ENCODE measurements around the gene DBR1.

Gene DBR1

DNA sequence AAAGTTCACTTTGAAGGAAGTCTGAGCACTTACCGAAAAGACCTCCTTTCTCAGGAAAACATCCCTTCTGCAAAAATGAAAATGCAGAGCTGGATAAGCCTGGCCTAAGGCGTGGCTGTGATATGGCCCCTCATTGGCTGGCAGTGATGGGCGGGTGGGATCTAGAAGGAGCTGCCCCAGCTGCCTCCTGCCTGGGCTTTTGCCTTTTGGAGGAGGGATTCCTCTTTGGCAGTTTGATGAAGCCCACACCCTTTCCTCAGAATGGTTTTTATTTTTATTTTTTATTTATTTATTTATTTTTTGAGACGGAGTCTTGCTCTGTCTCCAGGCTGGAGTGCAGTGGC is 55.3 kb downstream of the DBR1 start:
- DNase-seq, result peak; percentile 6

DNA sequence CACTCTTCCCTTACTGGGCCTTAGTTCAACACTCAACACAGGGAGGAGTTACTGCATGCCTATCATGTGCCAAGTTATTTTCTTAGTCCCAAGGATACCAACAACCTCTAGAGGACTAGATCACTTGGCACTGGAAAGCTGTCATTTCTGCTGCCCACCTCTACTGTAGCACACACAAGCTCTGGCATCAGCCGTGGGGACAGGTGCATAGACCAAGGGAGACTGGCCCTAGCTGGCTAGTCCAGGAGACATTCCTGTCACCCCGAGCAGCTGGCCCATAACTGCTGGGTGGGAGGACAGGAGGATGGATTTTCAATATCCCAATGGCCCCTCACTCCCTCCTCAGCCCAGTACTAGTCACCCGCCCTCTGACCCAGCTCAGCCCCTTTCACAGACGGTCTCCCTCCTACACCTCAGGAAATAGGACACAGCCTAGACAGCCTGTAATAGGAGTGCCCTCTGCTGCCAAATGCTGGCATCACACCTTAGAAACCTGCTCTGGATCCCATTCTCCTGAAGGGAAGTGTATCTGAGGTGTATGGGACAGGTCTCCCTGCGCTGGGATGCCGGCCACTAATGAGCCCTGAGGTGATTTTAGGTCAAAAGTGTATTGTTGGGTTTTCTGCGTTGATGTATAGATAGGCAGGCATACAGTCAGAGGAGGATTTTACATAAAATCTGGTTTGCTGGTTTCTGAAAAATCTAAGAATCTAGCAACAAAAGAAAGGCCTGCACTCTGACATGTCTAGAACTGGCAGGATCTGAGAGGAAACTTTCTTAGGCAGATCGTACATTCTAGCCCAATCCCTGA is 55.9 kb downstream of the DBR1 start:
- peak; percentile 65 for DNase-seq

DNA sequence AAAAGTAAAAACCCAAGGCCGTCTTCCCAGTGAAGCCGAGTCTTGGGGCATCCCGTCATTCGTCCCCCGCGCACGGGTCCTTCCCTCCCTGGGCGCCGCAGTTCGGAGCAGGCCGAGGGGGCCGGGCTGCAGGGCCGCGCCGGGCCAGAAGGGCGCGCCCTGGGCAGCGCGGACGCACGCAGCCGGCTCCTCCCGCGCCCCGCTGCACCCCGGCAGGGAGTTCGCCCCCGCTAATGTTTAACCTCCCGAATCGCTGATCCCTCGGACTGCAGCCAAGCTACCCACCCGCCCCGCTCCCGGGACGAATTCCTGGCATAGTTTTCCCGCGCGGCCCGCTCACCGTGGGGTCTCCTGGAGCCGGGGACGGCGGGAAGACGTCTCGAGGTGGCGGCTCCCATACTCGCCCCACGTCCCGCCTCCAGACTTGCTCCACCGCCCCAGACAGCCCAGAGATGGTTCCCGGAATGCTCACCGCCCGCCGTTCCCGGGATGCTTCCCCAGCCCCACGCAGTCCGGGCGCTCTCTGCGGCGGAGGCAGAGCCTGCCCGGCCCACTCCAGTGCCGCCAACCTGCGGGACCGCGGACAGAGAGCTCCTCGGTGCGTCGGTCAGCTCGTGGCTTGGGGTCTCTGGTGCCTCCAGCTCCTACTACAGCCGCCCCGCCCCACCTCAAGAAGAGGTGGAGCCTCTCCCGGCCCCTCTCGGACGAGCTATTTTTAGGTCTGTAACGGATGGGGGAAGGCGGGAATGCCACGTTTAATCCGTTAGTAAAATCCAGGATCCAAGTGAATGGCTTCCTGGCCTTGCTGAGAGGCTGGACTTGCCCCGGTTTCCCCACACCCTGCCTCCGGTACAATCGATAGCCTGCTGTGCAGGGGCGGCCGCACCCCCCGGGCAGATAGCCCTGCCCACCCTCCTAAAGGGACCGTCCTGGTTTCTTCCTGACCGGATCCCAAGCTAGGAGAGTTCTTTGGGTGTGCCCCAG is 59.4 kb downstream of the DBR1 start, which contains the start of gene DZIP1L:
Gene DZIP1L, minus strand, starts transcription at position 621 of the 984 bp plus-strand sequence. CDS start 11,637 bp downstream, outside the sequence.
- DNase-seq, result peak; percentile 76

DNA sequence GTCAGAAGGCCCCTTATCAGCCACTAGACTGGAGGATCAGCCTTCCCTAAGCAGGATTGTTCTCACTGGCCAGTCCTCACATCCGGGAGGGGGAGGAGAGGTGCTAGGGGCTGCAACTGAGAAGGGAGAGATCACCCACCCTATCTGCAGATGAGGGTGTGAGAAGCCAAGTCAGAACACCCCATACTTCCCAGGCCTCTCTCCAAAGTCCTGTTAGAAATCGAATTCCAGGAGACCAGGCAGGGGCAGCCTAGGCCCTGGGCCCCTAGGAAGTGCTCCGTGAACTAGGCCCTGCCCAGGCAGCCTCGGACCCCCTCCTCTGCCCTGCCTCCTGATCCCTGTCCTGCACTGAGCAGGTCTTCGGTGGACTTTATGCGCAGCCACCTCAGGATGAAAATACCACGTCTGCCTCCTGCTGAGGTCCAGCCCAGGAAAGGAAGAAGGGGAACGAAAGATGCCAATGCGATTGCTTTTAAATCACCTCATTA is 60.2 kb downstream of the DBR1 start:
- peak; percentile 64 for DNase-seq

DNA sequence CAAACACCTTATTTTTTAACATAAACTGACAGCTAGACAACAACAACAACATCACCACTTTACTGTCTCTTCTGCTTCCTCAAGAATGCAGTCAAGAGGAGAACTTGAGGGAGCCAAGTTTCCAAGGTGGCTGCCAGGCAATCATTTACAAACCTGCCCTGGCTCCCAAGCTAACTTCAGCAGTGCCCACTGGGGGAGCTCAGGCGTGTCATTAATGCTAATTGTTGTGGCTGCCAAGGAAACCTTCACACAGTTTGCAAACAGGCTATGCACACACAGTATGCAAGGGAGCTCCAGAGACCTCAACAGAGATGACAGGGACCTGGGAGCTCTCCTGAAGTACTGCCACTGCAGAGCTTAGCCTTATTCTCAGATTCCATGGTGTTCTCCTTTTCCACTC is 61.4 kb downstream of the DBR1 start:
- DNase-seq, result no peak

DNA sequence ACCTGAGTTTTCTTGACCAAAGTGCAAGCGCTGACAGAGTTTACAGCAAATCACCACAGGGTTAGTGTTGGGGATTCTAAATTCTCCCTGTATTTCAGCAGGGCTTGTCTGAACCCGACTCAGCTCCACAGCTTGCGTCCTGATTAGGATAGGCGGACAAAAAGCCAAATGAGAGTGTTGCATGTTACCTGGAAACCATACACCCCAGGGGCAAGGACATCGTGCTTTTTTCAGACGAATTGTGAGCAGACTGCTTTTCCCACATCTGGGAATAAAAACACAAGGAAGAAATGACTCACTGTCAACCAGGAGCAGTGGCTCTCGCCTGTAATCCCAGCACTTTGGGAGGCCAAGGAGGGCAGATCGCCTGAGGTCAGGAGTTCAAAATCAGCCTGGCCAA is 62.4 kb downstream of the DBR1 start:
- no peak for DNase-seq
